ENCODE results near the gene GRAMD4. TPM values are rescaled to one million over a fixed set of nuclear protein-coding genes. Genes with fewer than 3 reads are reported as not detected.
A peak's percentile ranks its signal among the peaks of the same experiment; 100 is the strongest.

Gene GRAMD4
- total RNA-seq, 2 donors from 2014 or later = 38.0 to 43.3 TPM

DNA sequence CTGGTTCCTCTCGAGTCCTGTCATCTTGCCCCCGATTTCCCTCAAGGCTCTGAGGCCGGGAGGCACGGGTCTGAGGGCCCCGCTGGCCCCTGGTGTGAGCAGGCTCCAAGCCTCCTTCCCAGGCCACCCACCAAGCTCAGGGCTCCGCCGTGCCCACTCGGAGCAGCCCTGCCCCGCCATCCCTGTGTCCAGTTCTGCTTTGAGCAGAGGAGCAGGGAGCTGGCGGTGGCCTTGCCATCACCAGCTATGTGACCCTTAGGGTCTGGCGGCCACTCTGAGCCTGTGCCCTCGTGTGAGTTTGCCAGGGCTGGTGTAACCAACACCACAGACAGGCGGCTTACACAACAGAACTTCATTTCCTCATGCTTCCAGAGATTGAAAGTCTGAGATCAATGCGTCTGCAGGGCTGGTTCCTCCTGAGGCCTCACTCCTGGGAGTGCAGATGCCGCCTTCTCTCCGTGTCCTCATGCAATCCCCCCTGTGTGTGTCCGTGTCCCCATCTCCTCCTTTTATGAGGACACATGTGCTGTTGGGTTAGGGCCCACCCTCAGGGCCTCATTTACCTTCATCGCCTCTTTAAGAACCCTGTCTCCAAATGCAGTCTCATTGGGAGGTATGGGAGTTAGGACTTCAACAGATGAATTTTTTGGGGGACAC lies 46.3 kb upstream of the GRAMD4 start:
- Mint-ChIP-seq H3K9me3 (peaks cover 10% of the 10 kb centered on the region), H3K4me1 (peaks cover 26% of the 10 kb centered on the region), H3K27me3 (ENCODE audit: insufficient read depth) (peaks cover 7% of the 10 kb centered on the region), H3K4me3 (no peak overlapping the region), H3K27ac (no peak overlapping the region), H3K36me3 (ENCODE audit: low read depth) (no peaks in the 10 kb centered on the region)
- Histone ChIP-seq H3K4me1 (ENCODE audit: control insufficient read depth, insufficient read depth, low read length) (peaks cover 8% of the 10 kb centered on the region), H3K4me3 (ENCODE audit: low read length) (no peak overlapping the region), H3K36me3 (ENCODE audit: control insufficient read depth, insufficient read depth, low read length) (no peaks in the 10 kb centered on the region), H3K27me3 (ENCODE audit: control insufficient read depth, insufficient read depth, low read length, poor library complexity, severe bottlenecking) (no peaks in the 10 kb centered on the region), H3K9me3 (ENCODE audit: control insufficient read depth, low read length) (peaks cover 8% of the 10 kb centered on the region), H3K27ac (ENCODE audit: low read depth, low read length) (no peak overlapping the region), H3K9ac (ENCODE audit: extremely low read depth, low read length, poor library complexity, severe bottlenecking) (no peak overlapping the region)
- no peak for DNase-seq
- WGBS, 2 experiments (ENCODE audit: insufficient coverage in 1 of 2, insufficient read length in 1 of 2) = 90 to 92% methylated on average over 14 to 18 of the region's 18 CpGs
- TF ChIP-seq, protein P1, sequence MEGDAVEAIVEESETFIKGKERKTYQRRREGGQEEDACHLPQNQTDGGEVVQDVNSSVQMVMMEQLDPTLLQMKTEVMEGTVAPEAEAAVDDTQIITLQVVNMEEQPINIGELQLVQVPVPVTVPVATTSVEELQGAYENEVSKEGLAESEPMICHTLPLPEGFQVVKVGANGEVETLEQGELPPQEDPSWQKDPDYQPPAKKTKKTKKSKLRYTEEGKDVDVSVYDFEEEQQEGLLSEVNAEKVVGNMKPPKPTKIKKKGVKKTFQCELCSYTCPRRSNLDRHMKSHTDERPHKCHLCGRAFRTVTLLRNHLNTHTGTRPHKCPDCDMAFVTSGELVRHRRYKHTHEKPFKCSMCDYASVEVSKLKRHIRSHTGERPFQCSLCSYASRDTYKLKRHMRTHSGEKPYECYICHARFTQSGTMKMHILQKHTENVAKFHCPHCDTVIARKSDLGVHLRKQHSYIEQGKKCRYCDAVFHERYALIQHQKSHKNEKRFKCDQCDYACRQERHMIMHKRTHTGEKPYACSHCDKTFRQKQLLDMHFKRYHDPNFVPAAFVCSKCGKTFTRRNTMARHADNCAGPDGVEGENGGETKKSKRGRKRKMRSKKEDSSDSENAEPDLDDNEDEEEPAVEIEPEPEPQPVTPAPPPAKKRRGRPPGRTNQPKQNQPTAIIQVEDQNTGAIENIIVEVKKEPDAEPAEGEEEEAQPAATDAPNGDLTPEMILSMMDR (conservative IDR thresholded peaks at IDR 0.05) = no peak

DNA sequence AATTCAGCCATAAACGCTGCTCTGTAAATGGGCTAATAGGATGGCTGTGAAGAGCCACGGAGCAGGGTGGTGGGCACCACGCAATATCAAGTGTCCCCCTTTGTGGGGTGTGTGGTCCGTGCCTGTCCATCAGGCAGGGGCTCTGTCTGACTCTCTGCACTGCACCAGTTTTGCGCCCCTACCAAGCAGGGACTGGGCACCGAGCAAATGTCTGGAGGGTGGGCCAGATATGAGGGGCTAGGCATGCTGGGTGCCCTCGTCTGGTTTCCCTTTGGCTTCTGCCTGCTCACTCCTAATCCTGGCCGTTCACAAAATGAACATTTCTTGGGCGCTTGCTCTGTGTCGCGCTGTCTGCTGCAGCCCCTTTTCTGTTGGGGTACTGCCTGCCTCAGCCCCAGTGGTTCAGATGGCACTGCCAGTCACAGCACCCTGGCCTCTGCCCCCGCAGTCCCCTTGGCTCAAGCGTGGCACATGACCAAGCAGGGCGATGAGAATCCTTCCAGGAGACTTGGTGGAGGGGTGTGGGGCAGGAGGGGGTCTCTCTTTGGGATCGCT lies 45.7 kb upstream of the GRAMD4 start:
- H3K4me3 Mint-ChIP-seq = no peak overlapping the region
- Histone ChIP-seq H3K4me1 (ENCODE audit: control insufficient read depth, insufficient read depth, low read length) (peaks cover 8% of the 10 kb centered on the region), H3K9me3 (ENCODE audit: control insufficient read depth, low read length) (peaks cover 8% of the 10 kb centered on the region), H3K36me3 (ENCODE audit: control insufficient read depth, insufficient read depth, low read length) (no peaks in the 10 kb centered on the region), H3K9ac (ENCODE audit: extremely low read depth, low read length, poor library complexity, severe bottlenecking) (no peak overlapping the region), H3K4me3 (ENCODE audit: low read length) (no peak overlapping the region), H3K27ac (ENCODE audit: low read depth, low read length) (no peak overlapping the region), H3K27me3 (ENCODE audit: control insufficient read depth, insufficient read depth, low read length, poor library complexity, severe bottlenecking) (no peaks in the 10 kb centered on the region)
- no peak overlapping the region for H3K27ac Mint-ChIP-seq
- H3K36me3 Mint-ChIP-seq (ENCODE audit: low read depth) = no peaks in the 10 kb centered on the region
- H3K4me1 Mint-ChIP-seq = peaks cover 32% of the 10 kb centered on the region
- H3K9me3 Mint-ChIP-seq = peaks cover 10% of the 10 kb centered on the region
- no peak for DNase-seq
- peaks cover 7% of the 10 kb centered on the region for H3K27me3 Mint-ChIP-seq (ENCODE audit: insufficient read depth)
- TF ChIP-seq, protein P1 (conservative IDR thresholded peaks at IDR 0.05) = no peak
- 89 to 94% methylated on average over 6 to 15 of the region's 15 CpGs for WGBS, 2 experiments (ENCODE audit: insufficient coverage in 1 of 2, insufficient read length in 1 of 2)

DNA sequence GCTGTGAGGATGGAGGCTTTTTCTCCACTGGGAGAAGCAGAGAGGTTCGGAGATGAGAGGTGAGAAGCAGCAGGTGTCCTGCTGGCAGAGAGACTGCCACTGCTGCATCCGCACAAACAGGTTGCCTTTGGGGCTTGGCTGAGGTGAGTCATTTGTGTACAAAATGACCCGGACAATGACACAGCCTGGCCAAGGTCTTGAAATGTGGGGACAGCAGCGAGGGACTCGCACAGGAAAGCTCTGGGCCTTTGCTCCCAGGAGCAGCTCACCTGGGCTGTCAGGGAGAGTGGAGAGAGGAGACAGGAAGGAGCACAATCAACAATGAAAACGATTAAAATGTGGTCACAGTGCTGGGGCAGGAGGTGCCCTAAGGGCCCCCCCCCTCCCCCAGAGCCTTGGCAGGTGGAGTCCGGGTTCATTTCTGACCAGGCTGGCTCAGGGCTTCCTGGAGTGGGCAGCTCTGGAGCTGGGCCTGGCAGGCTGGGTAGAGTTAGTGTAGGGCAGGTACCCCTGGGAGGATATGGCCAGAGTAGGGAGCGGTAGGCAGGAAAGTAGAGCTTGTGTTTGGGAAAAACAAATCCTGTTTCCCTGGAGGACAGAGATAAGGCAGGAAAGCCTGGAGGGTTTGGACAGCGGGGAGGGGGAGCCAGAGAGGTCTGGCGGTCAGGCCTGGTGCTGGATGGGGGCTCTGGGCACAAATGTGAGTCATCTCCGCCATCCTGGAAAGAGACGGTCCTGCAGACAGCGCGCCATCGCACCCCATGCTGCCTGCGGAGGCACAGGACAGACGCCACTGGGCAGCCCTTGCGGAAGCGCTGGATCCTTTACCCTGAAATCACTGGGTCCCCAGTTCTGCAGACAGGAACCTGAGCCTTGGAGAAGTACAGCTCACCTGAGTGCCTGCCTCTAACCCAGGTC lies 44.9 kb upstream of the GRAMD4 start:
- peaks cover 7% of the 10 kb centered on the region for H3K27me3 Mint-ChIP-seq (ENCODE audit: insufficient read depth)
- H3K9me3 Mint-ChIP-seq = peaks cover 10% of the 10 kb centered on the region
- Histone ChIP-seq H3K9me3 (ENCODE audit: control insufficient read depth, low read length) (peaks cover 8% of the 10 kb centered on the region), H3K36me3 (ENCODE audit: control insufficient read depth, insufficient read depth, low read length) (no peaks in the 10 kb centered on the region), H3K9ac (ENCODE audit: extremely low read depth, low read length, poor library complexity, severe bottlenecking) (no peak overlapping the region), H3K4me1 (ENCODE audit: control insufficient read depth, insufficient read depth, low read length) (peaks cover 8% of the 10 kb centered on the region), H3K27ac (ENCODE audit: low read depth, low read length) (no peak overlapping the region), H3K27me3 (ENCODE audit: control insufficient read depth, insufficient read depth, low read length, poor library complexity, severe bottlenecking) (no peaks in the 10 kb centered on the region), H3K4me3 (ENCODE audit: low read length) (no peak overlapping the region)
- H3K4me1 Mint-ChIP-seq = peaks cover 40% of the 10 kb centered on the region
- WGBS, 2 experiments (ENCODE audit: insufficient coverage in 1 of 2, insufficient read length in 1 of 2) = 68 to 73% methylated on average over 11 to 19 of the region's 19 CpGs
- peak overlapping the region; percentile 87 for H3K27ac Mint-ChIP-seq
- DNase-seq = peak; percentile 80
- H3K4me3 Mint-ChIP-seq = peak overlapping the region; percentile 67
- TF ChIP-seq, protein P1 (conservative IDR thresholded peaks at IDR 0.05) = no peak
- H3K36me3 Mint-ChIP-seq (ENCODE audit: low read depth) = no peaks in the 10 kb centered on the region
